ENCODE data around the gene NATD1.

NATD1 gene

GRCh38 chr17:21210411-21211076, 42.7 kb downstream of the NATD1 start:
- Histone ChIP-seq H3K36me3 (ENCODE audit: control insufficient read depth, insufficient read depth, low read length) (no peaks in the 10 kb centered on the region), H3K27me3 (ENCODE audit: control insufficient read depth, insufficient read depth, low read length) (no peaks in the 10 kb centered on the region), H3K9me3 (ENCODE audit: control insufficient read depth, low read length) (no peaks in the 10 kb centered on the region), H3K27ac (no peak overlapping the region), H3K9ac (no peak overlapping the region), H3K4me2 (ENCODE audit: low read length) (no peak overlapping the region), H3K4me3 (ENCODE audit: low read depth, low read length) (no peak overlapping the region), H2AFZ (no peak overlapping the region), H3K79me2 (peaks cover 78% of the 10 kb centered on the region), H3K4me1 (peaks cover 28% of the 10 kb centered on the region)
- TF ChIP-seq CTCF (IDR thresholded peaks at IDR 0.05): no peak

- no peak overlapping the region for H2AFZ ChIP-seq
- no peak overlapping the region for H3K9ac ChIP-seq
- no peaks in the 10 kb centered on the region for H3K36me3 ChIP-seq (ENCODE audit: control insufficient read depth, insufficient read depth, low read length)
- H3K4me2 ChIP-seq (ENCODE audit: low read length): no peak overlapping the region
- no peak for TF ChIP-seq CTCF (IDR thresholded peaks at IDR 0.05)
- H3K4me1 ChIP-seq: peaks cover 25% of the 10 kb centered on the region
- no peaks in the 10 kb centered on the region for H3K9me3 ChIP-seq (ENCODE audit: control insufficient read depth, low read length)
- H3K79me2 ChIP-seq: peaks cover 87% of the 10 kb centered on the region
- H3K27me3 ChIP-seq (ENCODE audit: control insufficient read depth, insufficient read depth, low read length): no peaks in the 10 kb centered on the region
- no peak overlapping the region for H3K27ac ChIP-seq
- H3K4me3 ChIP-seq (ENCODE audit: low read depth, low read length): no peak overlapping the region
Observed at GRCh38 chr17:21209511-21210175, 43.6 kb downstream of the NATD1 start.

- H3K9ac ChIP-seq: no peak overlapping the region
- H3K36me3 ChIP-seq (ENCODE audit: control insufficient read depth, insufficient read depth, low read length): no peaks in the 10 kb centered on the region
Observed at GRCh38 chr17:21208352-21208751, 44.9 kb downstream of the NATD1 start.

GRCh38 chr17:21204935-21205334, 48.3 kb downstream of the NATD1 start:
- no peak overlapping the region for H3K4me2 ChIP-seq (ENCODE audit: low read length)
- no peak overlapping the region for H3K27ac ChIP-seq
- no peaks in the 10 kb centered on the region for H3K27me3 ChIP-seq (ENCODE audit: control insufficient read depth, insufficient read depth, low read length)
- TF ChIP-seq CTCF (IDR thresholded peaks at IDR 0.05): no peak
- H3K36me3 ChIP-seq (ENCODE audit: control insufficient read depth, insufficient read depth, low read length): no peaks in the 10 kb centered on the region
- H3K79me2 ChIP-seq: peaks cover 88% of the 10 kb centered on the region
- peaks cover 12% of the 10 kb centered on the region for H3K4me1 ChIP-seq
- no peak overlapping the region for H3K4me3 ChIP-seq (ENCODE audit: low read depth, low read length)
- no peaks in the 10 kb centered on the region for H3K9me3 ChIP-seq (ENCODE audit: control insufficient read depth, low read length)
- no peak overlapping the region for H2AFZ ChIP-seq
- no peak overlapping the region for H3K9ac ChIP-seq

More at GRCh38 chr17:21208352-21208751, 44.9 kb downstream of the NATD1 start:
- no peak for TF ChIP-seq CTCF (IDR thresholded peaks at IDR 0.05)
- no peak overlapping the region for H3K4me3 ChIP-seq (ENCODE audit: low read depth, low read length)
- H3K27me3 ChIP-seq (ENCODE audit: control insufficient read depth, insufficient read depth, low read length): no peaks in the 10 kb centered on the region
- H3K79me2 ChIP-seq: peaks cover 92% of the 10 kb centered on the region
- H3K9me3 ChIP-seq (ENCODE audit: control insufficient read depth, low read length): no peaks in the 10 kb centered on the region
- H3K4me2 ChIP-seq (ENCODE audit: low read length): no peak overlapping the region
- H3K27ac ChIP-seq: no peak overlapping the region
- H2AFZ ChIP-seq: no peak overlapping the region
- peaks cover 25% of the 10 kb centered on the region for H3K4me1 ChIP-seq

All from parathyroid adenoma (tissue), 2 donors.